ENCODE data around the gene SMC4.

Gene SMC4

DNA sequence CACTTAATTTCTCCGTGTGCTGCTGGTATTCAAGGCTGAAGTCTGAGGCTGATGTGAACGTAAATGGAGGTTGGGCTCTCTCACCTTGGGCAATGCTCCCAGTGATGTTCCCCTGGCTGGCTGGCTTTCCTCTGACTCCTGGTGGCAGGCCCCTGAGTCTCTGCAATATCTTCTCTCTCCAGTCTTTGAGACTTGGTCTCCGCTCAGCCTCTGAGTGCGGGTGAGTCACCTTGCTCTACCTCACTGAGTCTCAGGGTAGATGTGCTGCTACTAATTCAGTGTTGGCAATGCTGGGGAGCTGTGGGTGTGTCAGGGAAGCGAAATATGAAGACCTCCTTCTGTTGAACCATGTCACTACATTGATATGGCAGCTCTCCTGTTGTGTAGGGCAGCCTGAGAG is 81.5 kb downstream of the SMC4 start:
- ChIA-PET CTCF (no interaction called here), POLR2A (no interaction called here)
- DNase-seq (ENCODE audit: extremely low spot score): no peak
- TF ChIP-seq HDGF (IDR thresholded peaks at IDR 0.05; ENCODE audit: borderline replicate concordance) (no peak), ZNF384 (IDR thresholded peaks at IDR 0.05) (no peak), NFRKB (IDR thresholded peaks at IDR 0.05) (no peak), FOXA1 (IDR thresholded peaks at IDR 0.05) (no peak), LEF1 (IDR thresholded peaks at IDR 0.05; ENCODE audit: borderline replicate concordance) (no peak), TARDBP (IDR thresholded peaks at IDR 0.05) (no peak), SP1 (IDR thresholded peaks at IDR 0.05) (no peak), L3MBTL2 (conservative IDR thresholded peaks at IDR 0.05) (no peak), CTBP1 (IDR thresholded peaks at IDR 0.05; ENCODE audit: borderline replicate concordance) (no peak), BHLHE40 (IDR thresholded peaks at IDR 0.05; ENCODE audit: borderline replicate concordance) (no peak), SUZ12 (IDR thresholded peaks at IDR 0.05) (no peak), ELF4 (IDR thresholded peaks at IDR 0.05) (no peak), ARNT (IDR thresholded peaks at IDR 0.05) (no peak), FOXM1 (IDR thresholded peaks at IDR 0.05; ENCODE audit: borderline replicate concordance) (no peak), FOXK2 (IDR thresholded peaks at IDR 0.05) (no peak)
- TF ChIP-seq, protein P1, sequence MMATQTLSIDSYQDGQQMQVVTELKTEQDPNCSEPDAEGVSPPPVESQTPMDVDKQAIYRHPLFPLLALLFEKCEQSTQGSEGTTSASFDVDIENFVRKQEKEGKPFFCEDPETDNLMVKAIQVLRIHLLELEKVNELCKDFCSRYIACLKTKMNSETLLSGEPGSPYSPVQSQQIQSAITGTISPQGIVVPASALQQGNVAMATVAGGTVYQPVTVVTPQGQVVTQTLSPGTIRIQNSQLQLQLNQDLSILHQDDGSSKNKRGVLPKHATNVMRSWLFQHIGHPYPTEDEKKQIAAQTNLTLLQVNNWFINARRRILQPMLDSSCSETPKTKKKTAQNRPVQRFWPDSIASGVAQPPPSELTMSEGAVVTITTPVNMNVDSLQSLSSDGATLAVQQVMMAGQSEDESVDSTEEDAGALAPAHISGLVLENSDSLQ (IDR thresholded peaks at IDR 0.05): no peak

DNA sequence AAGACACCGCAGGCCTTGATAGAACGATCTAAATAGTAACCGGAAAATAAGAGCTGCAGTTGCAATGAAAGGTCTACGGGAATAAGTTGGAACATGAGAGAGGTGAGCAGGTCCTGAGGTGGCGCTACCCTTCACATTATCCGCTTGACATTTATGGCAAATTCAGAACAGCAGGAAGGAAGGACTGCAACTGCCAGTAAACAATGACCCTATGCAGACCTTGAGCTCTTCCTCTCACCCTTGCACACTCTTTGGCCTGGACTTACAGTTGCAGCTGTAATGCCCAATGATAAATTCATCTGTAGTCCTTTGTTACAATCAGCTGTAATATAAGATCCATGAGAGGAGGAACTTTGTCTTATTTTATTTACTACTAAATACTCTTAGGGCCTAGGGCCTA is 82.4 kb downstream of the SMC4 start:
- ChIA-PET CTCF (interaction anchor here (0.6 to 1.5 kb wide), 2 partner anchors 32 to 42 kb away, joined by 3 read pairs; no protein-coding TSS in a partner anchor), POLR2A (no interaction called here)
- no peak for DNase-seq (ENCODE audit: extremely low spot score)
- no peak for TF ChIP-seq ELF4 (IDR thresholded peaks at IDR 0.05)
- TF ChIP-seq FOXM1 (IDR thresholded peaks at IDR 0.05; ENCODE audit: borderline replicate concordance): no peak
- no peak for TF ChIP-seq CTBP1 (IDR thresholded peaks at IDR 0.05; ENCODE audit: borderline replicate concordance)
- no peak for TF ChIP-seq SUZ12 (IDR thresholded peaks at IDR 0.05)
- TF ChIP-seq L3MBTL2 (conservative IDR thresholded peaks at IDR 0.05): no peak
- no peak for TF ChIP-seq NFRKB (IDR thresholded peaks at IDR 0.05)
- TF ChIP-seq ZNF384 (IDR thresholded peaks at IDR 0.05): no peak
- TF ChIP-seq, protein P1 (IDR thresholded peaks at IDR 0.05): no peak
- no peak for TF ChIP-seq FOXA1 (IDR thresholded peaks at IDR 0.05)
- TF ChIP-seq ARNT (IDR thresholded peaks at IDR 0.05): no peak
- TF ChIP-seq BHLHE40 (IDR thresholded peaks at IDR 0.05; ENCODE audit: borderline replicate concordance): no peak
- TF ChIP-seq SP1 (IDR thresholded peaks at IDR 0.05): no peak
- no peak for TF ChIP-seq TARDBP (IDR thresholded peaks at IDR 0.05)
- TF ChIP-seq FOXK2 (IDR thresholded peaks at IDR 0.05): no peak
- TF ChIP-seq HDGF (IDR thresholded peaks at IDR 0.05; ENCODE audit: borderline replicate concordance): no peak
- no peak for TF ChIP-seq LEF1 (IDR thresholded peaks at IDR 0.05; ENCODE audit: borderline replicate concordance)

DNA sequence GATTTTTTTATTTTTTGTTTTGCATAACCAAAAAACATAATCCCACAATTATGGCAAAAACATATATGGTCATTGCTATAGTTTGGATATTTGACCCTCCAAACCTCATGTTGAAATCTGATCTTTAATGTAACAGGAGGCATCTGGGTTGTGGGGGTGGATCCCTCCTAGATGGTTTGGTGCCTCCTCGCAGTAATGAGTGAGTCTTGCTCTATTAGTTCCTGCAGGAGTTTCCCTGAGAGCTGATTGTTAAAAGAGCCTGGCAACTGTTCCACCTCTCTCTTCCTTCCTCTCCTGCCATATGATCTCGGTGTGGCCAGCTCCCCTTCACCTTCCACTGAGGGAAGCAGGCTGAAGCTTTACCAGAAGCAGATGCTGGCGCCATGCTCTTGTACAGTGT is 83.3 kb downstream of the SMC4 start:
- no peak for DNase-seq (ENCODE audit: extremely low spot score)
- CTCF ChIA-PET: interaction anchor here (1.5 kb wide), 1 partner anchor 32 kb away, joined by 3 read pairs; no protein-coding TSS in a partner anchor
- POLR2A ChIA-PET: no interaction called here
- TF ChIP-seq CTBP1 (IDR thresholded peaks at IDR 0.05; ENCODE audit: borderline replicate concordance) (no peak), ZNF384 (IDR thresholded peaks at IDR 0.05) (no peak), LEF1 (IDR thresholded peaks at IDR 0.05; ENCODE audit: borderline replicate concordance) (no peak), TARDBP (IDR thresholded peaks at IDR 0.05) (no peak), ELF4 (IDR thresholded peaks at IDR 0.05) (no peak)
- TF ChIP-seq, protein P1 (IDR thresholded peaks at IDR 0.05): no peak
